Cardiac fibroblast (primary cell): Measurements from ENCODE around the gene PARP2.

Experiments used
- DNase-seq, 2 donors: peaks; one replicate each; pipeline versions ENCODE4 v3.0.0 to v3.0.0-alpha.2; 2010; ENCODE audit warnings: low read depth in 2 of 2
- H3K4me3 ChIP-seq, 2 donors: replicated peaks in 1 of 2; 1 replicate in 1 of 2; 2 replicates in 1 of 2; pipeline ENCODE4 v1.5.1; 2011; ENCODE audit warnings: low read depth in 2 of 2, low read length in 2 of 2, mild to moderate bottlenecking in 2 of 2, moderate library complexity in 1 of 2
- CTCF ChIP-seq: IDR thresholded peaks from one replicate; pipeline ENCODE4 v1.5.1; 2011; ENCODE audit warnings: low read depth, mild to moderate bottlenecking, low read length, inconsistent platforms

PARP2 gene, protein sequence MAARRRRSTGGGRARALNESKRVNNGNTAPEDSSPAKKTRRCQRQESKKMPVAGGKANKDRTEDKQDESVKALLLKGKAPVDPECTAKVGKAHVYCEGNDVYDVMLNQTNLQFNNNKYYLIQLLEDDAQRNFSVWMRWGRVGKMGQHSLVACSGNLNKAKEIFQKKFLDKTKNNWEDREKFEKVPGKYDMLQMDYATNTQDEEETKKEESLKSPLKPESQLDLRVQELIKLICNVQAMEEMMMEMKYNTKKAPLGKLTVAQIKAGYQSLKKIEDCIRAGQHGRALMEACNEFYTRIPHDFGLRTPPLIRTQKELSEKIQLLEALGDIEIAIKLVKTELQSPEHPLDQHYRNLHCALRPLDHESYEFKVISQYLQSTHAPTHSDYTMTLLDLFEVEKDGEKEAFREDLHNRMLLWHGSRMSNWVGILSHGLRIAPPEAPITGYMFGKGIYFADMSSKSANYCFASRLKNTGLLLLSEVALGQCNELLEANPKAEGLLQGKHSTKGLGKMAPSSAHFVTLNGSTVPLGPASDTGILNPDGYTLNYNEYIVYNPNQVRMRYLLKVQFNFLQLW

DNA sequence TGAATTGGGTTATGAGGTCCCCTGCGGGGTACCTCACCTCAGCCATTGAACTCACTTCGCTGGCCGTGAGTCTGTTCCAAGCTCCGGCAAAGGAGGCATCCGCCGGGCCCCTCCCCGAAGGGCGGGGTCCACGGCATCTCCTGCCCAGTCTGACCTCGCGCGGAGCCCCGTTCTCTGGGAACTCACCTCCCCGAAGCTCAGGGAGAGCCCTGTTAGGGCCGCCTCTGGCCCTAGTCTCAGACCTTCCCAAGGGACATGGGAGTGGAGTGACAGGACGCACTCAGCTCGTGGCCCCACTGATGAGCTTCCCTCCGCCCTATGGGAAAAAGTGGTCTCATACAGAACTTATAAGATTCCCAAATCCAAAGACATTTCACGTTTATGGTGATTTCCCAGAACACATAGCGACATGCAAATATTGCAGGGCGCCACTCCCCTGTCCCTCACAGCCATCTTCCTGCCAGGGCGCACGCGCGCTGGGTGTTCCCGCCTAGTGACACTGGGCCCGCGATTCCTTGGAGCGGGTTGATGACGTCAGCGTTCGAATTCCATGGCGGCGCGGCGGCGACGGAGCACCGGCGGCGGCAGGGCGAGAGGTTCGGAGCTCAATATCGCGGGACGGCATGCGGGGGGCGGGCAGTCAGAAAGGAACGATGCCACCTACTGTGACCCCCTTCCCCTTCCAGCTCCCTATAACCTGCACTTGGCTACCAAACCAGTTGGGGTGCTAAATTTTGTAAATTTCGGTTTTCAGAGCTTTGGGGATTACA, at the start of gene PARP2:
TSS of gene PARP2 (plus strand) at position 544 of the 770 bp plus-strand sequence. CDS start at position 551, 7 bp downstream.
- TF ChIP-seq CTCF = no peak
- peak; percentile 100 for DNase-seq
- peak within 1 kb of the TSS; percentile 72 to 92 for H3K4me3 ChIP-seq

GRCh38 chr14:20294636-20295035, 48.8 kb upstream of the PARP2 start:
- no peak for DNase-seq
- TF ChIP-seq CTCF = no peak
- no peak overlapping the region for H3K4me3 ChIP-seq

GRCh38 chr14:20295067-20295466, 48.4 kb upstream of the PARP2 start:
- H3K4me3 ChIP-seq = no peak overlapping the region
- no peak for DNase-seq
- TF ChIP-seq CTCF = no peak

DNA sequence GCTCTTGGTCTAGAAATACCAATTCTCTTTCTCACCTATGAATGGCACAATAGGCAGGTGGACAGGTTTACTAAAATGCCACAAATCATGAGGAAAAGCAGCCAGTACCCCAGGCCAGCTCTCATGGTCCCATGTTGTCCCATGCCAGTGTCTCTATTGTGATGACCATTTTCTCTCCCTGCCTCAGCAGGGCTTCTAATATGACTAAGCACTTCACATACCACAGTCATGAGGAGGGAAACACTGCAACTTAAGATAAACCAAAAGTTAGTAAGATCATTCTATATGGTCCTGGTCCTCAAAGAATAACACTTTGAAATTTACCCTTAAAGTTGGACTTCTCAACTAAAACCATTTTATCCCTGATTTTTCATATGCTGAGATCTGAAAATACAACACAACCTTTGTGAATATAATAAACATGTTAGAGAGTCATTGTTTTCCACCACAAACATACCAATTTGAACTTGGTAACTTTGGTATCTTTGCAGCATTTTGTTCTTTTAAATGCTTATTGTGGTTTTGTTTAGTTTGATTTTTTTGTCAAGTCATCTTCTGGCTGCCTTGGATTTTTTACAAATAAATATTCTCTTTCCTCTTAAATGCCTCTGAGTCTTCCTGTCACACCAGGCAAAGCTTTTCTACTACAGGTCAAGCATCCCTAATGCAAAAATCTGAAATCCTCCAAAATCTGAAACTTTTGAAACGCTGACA, 41.2 kb upstream of the PARP2 start:
- no peak for TF ChIP-seq CTCF
- no peak overlapping the region for H3K4me3 ChIP-seq
- peak; percentile 13 to 51 for DNase-seq

DNA sequence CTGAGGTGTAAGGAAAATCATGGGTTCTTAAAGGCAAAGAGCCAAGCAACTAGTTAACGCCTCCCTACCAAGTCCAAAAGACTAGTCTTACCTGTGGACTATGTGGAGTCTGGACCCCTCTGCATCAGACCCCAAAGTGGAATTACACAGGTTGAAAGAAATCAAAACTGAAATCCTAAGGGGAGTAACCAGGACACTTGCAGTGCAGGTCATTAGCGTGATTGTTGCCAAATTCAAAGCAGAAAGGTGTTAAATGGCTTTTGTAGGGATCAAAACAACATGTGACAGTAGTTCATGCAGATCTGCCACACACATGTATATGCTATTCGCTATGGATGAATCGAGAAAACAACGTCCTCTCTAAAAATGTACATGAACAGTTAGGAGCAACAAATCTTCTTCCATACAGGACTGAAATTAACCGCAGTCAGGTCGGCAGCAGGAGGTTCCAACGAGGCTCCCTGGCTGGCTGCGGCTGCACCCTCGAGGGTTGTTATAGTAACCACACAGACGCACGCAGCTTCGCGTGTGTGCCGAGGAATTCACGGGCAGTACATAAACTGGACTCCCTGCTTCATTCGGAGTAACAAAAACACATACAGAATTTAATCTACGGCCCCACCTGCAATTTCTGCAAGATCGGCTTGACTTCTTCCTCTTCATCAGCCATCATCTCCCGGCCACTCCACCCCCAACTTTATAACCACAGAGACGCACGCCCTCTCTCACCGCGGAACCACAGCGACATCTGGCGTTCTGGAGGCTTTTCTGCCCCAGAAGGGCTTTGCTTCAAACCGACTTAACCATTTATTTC, 38.0 kb upstream of the PARP2 start, which contains the start of gene TTC5:
TSS of gene TTC5 (minus strand) at position 687 of the 814 bp plus-strand sequence. CDS start at position 673, 14 bp downstream.
- DNase-seq = peak; percentile 94 to 95
- peak within 1 kb of the TSS; percentile 62 to 69 for H3K4me3 ChIP-seq
- TF ChIP-seq CTCF = peak; percentile 95
